ENCODE data around the gene LDLRAD2. TPM values are rescaled to one million over a fixed set of nuclear protein-coding genes. Genes with fewer than 3 reads are reported as not detected.

The LDLRAD2 gene
- total and polyA plus RNA-seq, 4 donors, result 0.12 to 2.7 (median 0.23) TPM; not detected in 1

GRCh38 chr1:21831454-21831970 is 19.4 kb downstream of the LDLRAD2 start (continued):
- no peak for TF ChIP-seq ZBTB33 (IDR thresholded peaks at IDR 0.05)
- TF ChIP-seq HNF4G (IDR thresholded peaks at IDR 0.05), result no peak

- H3K27me3 ChIP-seq (ENCODE audit: control insufficient read depth in 4 of 4, insufficient read depth in 4 of 4, low read length in 3 of 4), result no peaks in the 10 kb centered on the region
- H3K36me3 ChIP-seq (ENCODE audit: control insufficient read depth in 4 of 4, insufficient read depth in 3 of 4, low read depth in 1 of 4, low read length in 3 of 4), result peaks cover 0 to 22% (median 6%) of the 10 kb centered on the region in 4 donors
- TF ChIP-seq HNF4G (IDR thresholded peaks at IDR 0.05) (no peak), CTCF (IDR thresholded peaks at IDR 0.05; ENCODE audit: low read depth, low read length, missing input control) (no peak), EGR1 (IDR thresholded peaks at IDR 0.05; ENCODE audit: low read depth in 2 of 2) (no peak), RXRA (IDR thresholded peaks at IDR 0.05) (no peak), ATF3 (IDR thresholded peaks at IDR 0.05) (no peak), HNF4A (conservative IDR thresholded peaks at IDR 0.05) (no peak), FOXA2 (IDR thresholded peaks at IDR 0.05) (no peak), SP1 (IDR thresholded peaks at IDR 0.05) (no peak), JUND (IDR thresholded peaks at IDR 0.05) (no peak), YY1 (IDR thresholded peaks at IDR 0.05) (no peak), RAD21 (IDR thresholded peaks at IDR 0.05) (no peak), REST (IDR thresholded peaks at IDR 0.05) (no peak)
- no peak overlapping the region for H3K4me3 ChIP-seq (ENCODE audit: low read depth in 1 of 3, low read length in 3 of 3)
- H3K9me3 ChIP-seq (ENCODE audit: control insufficient read depth in 4 of 4, low read length in 3 of 4), result peaks cover 0 to 7% (median 2%) of the 10 kb centered on the region in 4 donors
- no peaks in the 10 kb centered on the region for H3K4me1 ChIP-seq (ENCODE audit: control insufficient read depth in 4 of 4, insufficient read depth in 4 of 4, low read length in 3 of 4)
- no peak overlapping the region for H3K9ac ChIP-seq (ENCODE audit: low read depth in 1 of 2, low read length in 2 of 2)
- 90% methylated on average over 11 of the region's 11 CpGs for WGBS
- no peak overlapping the region for H3K27ac ChIP-seq (ENCODE audit: low read depth in 1 of 2, low read length in 2 of 2)
- no peak for DNase-seq (ENCODE audit: low spot score)
These were observed 21.4 kb downstream of the LDLRAD2 start for GRCh38 chr1:21833392-21833976.
